Measurements from ENCODE around the gene CCDC88C.

- TF ChIP-seq POLR2A (IDR thresholded peaks at IDR 0.05) (no peak), CTCF (IDR thresholded peaks at IDR 0.05) (no peak), EP300 (IDR thresholded peaks at IDR 0.05) (no peak)
Measured at GRCh38 chr14:91307652-91308051, 110.0 kb downstream of the CCDC88C start.
